NCI-H187 (cell line): ENCODE measurements around the gene MPHOSPH6.
"Not testable (repeated sequence)": the region's sequence is repeated elsewhere in the genome, so short reads cannot be mapped to it uniquely, and the experiment has no call there.

ENCODE experiments used
- DNase-seq, 2 experiments: peaks; one replicate each; lab custom pipeline; 2025; lab: John Stamatoyannopoulos, UW

Gene MPHOSPH6

GRCh38 chr16:82118749-82119148 lies 51.3 kb downstream of the MPHOSPH6 start:
- no peak for DNase-seq

- no peak for DNase-seq
Measured at GRCh38 chr16:82116535-82116934, 53.5 kb downstream of the MPHOSPH6 start.

- no peak for DNase-seq
Measured at GRCh38 chr16:82113741-82114140, 56.3 kb downstream of the MPHOSPH6 start.

- DNase-seq: no peak
Measured at GRCh38 chr16:82111944-82112343, 58.1 kb downstream of the MPHOSPH6 start.

- not testable (repeated sequence) for DNase-seq
Measured at GRCh38 chr16:82109266-82109665, 60.8 kb downstream of the MPHOSPH6 start.

GRCh38 chr16:82108774-82109173 lies 61.2 kb downstream of the MPHOSPH6 start:
- DNase-seq: no peak

GRCh38 chr16:82108100-82108499 lies 61.9 kb downstream of the MPHOSPH6 start:
- DNase-seq: no peak

- DNase-seq: no peak
Measured at GRCh38 chr16:82105107-82105506, 64.9 kb downstream of the MPHOSPH6 start.
